Omental fat pad (tissue), 4 donors: Measurements from ENCODE around the gene FBXO31. TPM values are rescaled to one million over a fixed set of nuclear protein-coding genes. Genes with fewer than 3 reads are reported as not detected.
"Not testable (repeated sequence)": the region's sequence is repeated elsewhere in the genome, so short reads cannot be mapped to it uniquely, and the experiment has no call there.

ENCODE experiments used
- ATAC-seq: fragments of 150-250 bp; one replicate; pipeline ENCODE4 v1.9.1; 2016; ENCODE audit warnings: mild to moderate bottlenecking, moderate library complexity; ENCODE audit not compliant: low FRiP score
- DNase-seq: peaks from one replicate; pipeline ENCODE4 v3.0.0-alpha.2; 2019; ENCODE audit warnings: low spot score
- CTCF ChIP-seq, 3 donors: fragments of 450-650 bp; IDR thresholded peaks; one replicate each; pipeline ENCODE4 v1.5.1; 2016 to 2017; ENCODE audit warnings: antibody characterized with exemption in 3 of 3, mild to moderate bottlenecking in 3 of 3, moderate library complexity in 2 of 3
- total RNA-seq, 4 donors: library from RNA; depleted of rRNA; stranded (reverse); fragments of >200 nt; gene quantifications; one replicate each; pipeline ENCODE4 v1.1.0, GENCODE V29; 2016

Gene FBXO31
- total RNA-seq, 4 donors from 2014 or later: 32.8 to 187 (median 61.9) TPM

- ATAC-seq (no peak), DNase-seq (no peak)
- no peak for TF ChIP-seq CTCF (IDR thresholded peaks at IDR 0.05)
These were observed 43.4 kb downstream of the FBXO31 start for GRCh38 chr16:87340198-87340597.

- ATAC-seq, DNase-seq: not testable (repeated sequence)
These were observed 43.9 kb downstream of the FBXO31 start for GRCh38 chr16:87339724-87340105.

- ATAC-seq (no peak), DNase-seq (no peak)
- TF ChIP-seq CTCF (IDR thresholded peaks at IDR 0.05): no peak
These were observed 44.4 kb downstream of the FBXO31 start for GRCh38 chr16:87339086-87339723.

- DNase-seq (no peak), ATAC-seq (no peak)
These were observed 45.3 kb downstream of the FBXO31 start for GRCh38 chr16:87338155-87338765.

GRCh38 chr16:87337262-87337771 is 46.3 kb downstream of the FBXO31 start:
- no peak for TF ChIP-seq CTCF (IDR thresholded peaks at IDR 0.05)
- DNase-seq (no peak), ATAC-seq (no peak)

More at GRCh38 chr16:87338155-87338765, 45.3 kb downstream of the FBXO31 start:
- TF ChIP-seq CTCF (IDR thresholded peaks at IDR 0.05): no peak

- no peak for TF ChIP-seq CTCF (IDR thresholded peaks at IDR 0.05)
- DNase-seq: no peak
- ATAC-seq: no peak
These were observed 46.9 kb downstream of the FBXO31 start for GRCh38 chr16:87336434-87337240.

GRCh38 chr16:87335625-87336433 is 47.7 kb downstream of the FBXO31 start:
- DNase-seq (no peak), ATAC-seq (no peak)
- no peak for TF ChIP-seq CTCF (IDR thresholded peaks at IDR 0.05)
